ENCODE measurements around the gene HESX1. TPM values are rescaled to one million over a fixed set of nuclear protein-coding genes. Genes with fewer than 3 reads are reported as not detected.

Gene HESX1
- total RNA-seq (under 1 TPM; 0.17 to 0.33 TPM), polyA plus RNA-seq (under 1 TPM; 0.35 to 0.52 TPM)

DNA sequence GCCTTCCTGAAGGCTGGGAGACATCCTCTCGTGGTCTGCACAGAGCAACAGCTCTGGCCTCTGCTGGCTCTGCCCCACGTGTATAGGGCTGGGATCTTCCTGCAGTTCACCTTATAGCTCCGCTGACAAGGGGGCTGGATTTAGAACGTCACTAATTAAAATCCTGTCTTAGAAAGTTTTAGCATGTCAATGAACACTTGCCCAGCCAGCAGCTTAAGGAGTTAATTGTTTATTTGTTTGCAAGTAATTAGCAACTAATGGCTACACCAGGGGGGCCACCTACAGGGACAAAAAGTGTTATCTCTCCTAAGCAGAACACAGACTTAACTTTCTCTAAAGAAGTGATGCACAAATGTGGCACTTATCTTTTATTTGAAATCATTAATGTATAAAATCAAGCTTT lies at the start of gene HESX1:
TSS of gene HESX1 (minus strand) at position 84 of the 403 bp plus-strand sequence. CDS start at position 24, 60 bp downstream.
- H3K27me3 ChIP-seq (ENCODE audit: control insufficient read depth in 4 of 4, insufficient read depth in 4 of 4, low read length in 3 of 4): no peaks in the 10 kb centered on the region
- TF ChIP-seq TAF1 (conservative IDR thresholded peaks at IDR 0.05): no peak
- TF ChIP-seq EGR1 (IDR thresholded peaks at IDR 0.05; ENCODE audit: low read depth in 2 of 2): no peak
- TF ChIP-seq FOXA1 (IDR thresholded peaks at IDR 0.05): no peak
- TF ChIP-seq REST (IDR thresholded peaks at IDR 0.05): no peak
- no peak for TF ChIP-seq SP1 (IDR thresholded peaks at IDR 0.05)
- TF ChIP-seq, protein P1, sequence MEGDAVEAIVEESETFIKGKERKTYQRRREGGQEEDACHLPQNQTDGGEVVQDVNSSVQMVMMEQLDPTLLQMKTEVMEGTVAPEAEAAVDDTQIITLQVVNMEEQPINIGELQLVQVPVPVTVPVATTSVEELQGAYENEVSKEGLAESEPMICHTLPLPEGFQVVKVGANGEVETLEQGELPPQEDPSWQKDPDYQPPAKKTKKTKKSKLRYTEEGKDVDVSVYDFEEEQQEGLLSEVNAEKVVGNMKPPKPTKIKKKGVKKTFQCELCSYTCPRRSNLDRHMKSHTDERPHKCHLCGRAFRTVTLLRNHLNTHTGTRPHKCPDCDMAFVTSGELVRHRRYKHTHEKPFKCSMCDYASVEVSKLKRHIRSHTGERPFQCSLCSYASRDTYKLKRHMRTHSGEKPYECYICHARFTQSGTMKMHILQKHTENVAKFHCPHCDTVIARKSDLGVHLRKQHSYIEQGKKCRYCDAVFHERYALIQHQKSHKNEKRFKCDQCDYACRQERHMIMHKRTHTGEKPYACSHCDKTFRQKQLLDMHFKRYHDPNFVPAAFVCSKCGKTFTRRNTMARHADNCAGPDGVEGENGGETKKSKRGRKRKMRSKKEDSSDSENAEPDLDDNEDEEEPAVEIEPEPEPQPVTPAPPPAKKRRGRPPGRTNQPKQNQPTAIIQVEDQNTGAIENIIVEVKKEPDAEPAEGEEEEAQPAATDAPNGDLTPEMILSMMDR (IDR thresholded peaks at IDR 0.05; ENCODE audit: low read depth, low read length, missing input control): no peak
- no peak for TF ChIP-seq HNF4A (conservative IDR thresholded peaks at IDR 0.05)
- no peak for TF ChIP-seq RAD21 (IDR thresholded peaks at IDR 0.05)
- no peak for TF ChIP-seq HNF4G (IDR thresholded peaks at IDR 0.05)
- TF ChIP-seq GABPA (IDR thresholded peaks at IDR 0.05 in 1 of 2, conservative IDR thresholded peaks at IDR 0.05 in 1 of 2): no peak
- TF ChIP-seq, protein P2, sequence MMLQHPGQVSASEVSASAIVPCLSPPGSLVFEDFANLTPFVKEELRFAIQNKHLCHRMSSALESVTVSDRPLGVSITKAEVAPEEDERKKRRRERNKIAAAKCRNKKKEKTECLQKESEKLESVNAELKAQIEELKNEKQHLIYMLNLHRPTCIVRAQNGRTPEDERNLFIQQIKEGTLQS (IDR thresholded peaks at IDR 0.05): no peak
- no peak for TF ChIP-seq YY1 (IDR thresholded peaks at IDR 0.05)
- TF ChIP-seq, protein P3, sequence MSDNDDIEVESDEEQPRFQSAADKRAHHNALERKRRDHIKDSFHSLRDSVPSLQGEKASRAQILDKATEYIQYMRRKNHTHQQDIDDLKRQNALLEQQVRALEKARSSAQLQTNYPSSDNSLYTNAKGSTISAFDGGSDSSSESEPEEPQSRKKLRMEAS (IDR thresholded peaks at IDR 0.05): no peak
- no peak for TF ChIP-seq JUND (IDR thresholded peaks at IDR 0.05)
- no peak for TF ChIP-seq FOXA2 (IDR thresholded peaks at IDR 0.05)
- TF ChIP-seq NR2F2 (IDR thresholded peaks at IDR 0.05): no peak
- H3K4me3 ChIP-seq (ENCODE audit: low read depth in 1 of 3, low read length in 3 of 3): no peak within 1 kb of the TSS
- no peaks in the 10 kb centered on the region for H3K9me3 ChIP-seq (ENCODE audit: control insufficient read depth in 4 of 4, low read length in 3 of 4)
- H3K9ac ChIP-seq (ENCODE audit: low read depth in 1 of 2, low read length in 2 of 2): no peak within 1 kb of the TSS
- WGBS: 70% methylated on average over 4 of the region's 4 CpGs
- H3K36me3 ChIP-seq (ENCODE audit: control insufficient read depth in 4 of 4, insufficient read depth in 3 of 4, low read depth in 1 of 4, low read length in 3 of 4): no peaks in the 10 kb centered on the region
- H3K27ac ChIP-seq (ENCODE audit: low read depth in 1 of 2, low read length in 2 of 2): no peak within 1 kb of the TSS
- H3K4me1 ChIP-seq (ENCODE audit: control insufficient read depth in 4 of 4, insufficient read depth in 4 of 4, low read length in 3 of 4): no peaks in the 10 kb centered on the region
- DNase-seq (ENCODE audit: low spot score): no peak

DNA sequence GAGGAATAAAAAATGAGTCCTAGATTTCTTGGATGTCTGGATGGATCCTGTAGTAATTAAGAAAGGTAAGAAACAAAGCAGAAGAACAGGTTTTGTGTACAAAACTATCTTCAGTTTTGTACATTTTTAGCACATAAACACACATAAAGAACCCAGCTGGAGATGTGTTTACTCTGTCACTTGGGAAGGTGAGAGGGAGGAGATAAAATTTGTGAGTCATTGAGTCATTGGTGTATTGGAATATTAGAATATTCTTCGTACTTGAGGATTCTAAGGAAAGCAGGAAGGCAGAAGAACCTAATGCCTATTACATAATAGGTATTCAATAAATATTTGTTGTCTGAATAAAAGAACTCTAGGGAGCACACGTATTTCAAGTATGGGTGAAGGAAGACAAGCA lies 45.2 kb upstream of the HESX1 start:
- Histone ChIP-seq H3K9ac (ENCODE audit: low read depth in 1 of 2, low read length in 2 of 2) (no peak overlapping the region), H3K4me3 (ENCODE audit: low read depth in 1 of 3, low read length in 3 of 3) (no peak overlapping the region), H3K9me3 (ENCODE audit: control insufficient read depth in 4 of 4, low read length in 3 of 4) (no peaks in the 10 kb centered on the region), H3K36me3 (ENCODE audit: control insufficient read depth in 4 of 4, insufficient read depth in 3 of 4, low read depth in 1 of 4, low read length in 3 of 4) (peaks cover 5 to 51% (median 37%) of the 10 kb centered on the region in 4 donors), H3K27me3 (ENCODE audit: control insufficient read depth in 4 of 4, insufficient read depth in 4 of 4, low read length in 3 of 4) (no peaks in the 10 kb centered on the region), H3K27ac (ENCODE audit: low read depth in 1 of 2, low read length in 2 of 2) (no peak overlapping the region), H3K4me1 (ENCODE audit: control insufficient read depth in 4 of 4, insufficient read depth in 4 of 4, low read length in 3 of 4) (peaks cover 0 to 2% (median 0%) of the 10 kb centered on the region in 4 donors)
- WGBS: 94% methylated on average over 2 of the region's 2 CpGs
- no peak for DNase-seq (ENCODE audit: low spot score)
- no peak for TF ChIP-seq RXRA (IDR thresholded peaks at IDR 0.05)
- TF ChIP-seq YY1 (IDR thresholded peaks at IDR 0.05): no peak
- TF ChIP-seq, protein P1 (IDR thresholded peaks at IDR 0.05; ENCODE audit: low read depth, low read length, missing input control): no peak
- no peak for TF ChIP-seq HNF4A (conservative IDR thresholded peaks at IDR 0.05)
- no peak for TF ChIP-seq FOXA1 (IDR thresholded peaks at IDR 0.05)
- TF ChIP-seq REST (IDR thresholded peaks at IDR 0.05): no peak
- TF ChIP-seq SP1 (IDR thresholded peaks at IDR 0.05): no peak
- no peak for TF ChIP-seq JUND (IDR thresholded peaks at IDR 0.05)
- TF ChIP-seq GABPA (IDR thresholded peaks at IDR 0.05 in 1 of 2, conservative IDR thresholded peaks at IDR 0.05 in 1 of 2): no peak
- TF ChIP-seq NR2F2 (IDR thresholded peaks at IDR 0.05): no peak
- TF ChIP-seq TAF1 (conservative IDR thresholded peaks at IDR 0.05): no peak
- no peak for TF ChIP-seq RAD21 (IDR thresholded peaks at IDR 0.05)
- TF ChIP-seq HNF4G (IDR thresholded peaks at IDR 0.05): no peak
- TF ChIP-seq FOXA2 (IDR thresholded peaks at IDR 0.05): no peak
- TF ChIP-seq, protein P2 (IDR thresholded peaks at IDR 0.05): no peak
- no peak for TF ChIP-seq EGR1 (IDR thresholded peaks at IDR 0.05; ENCODE audit: low read depth in 2 of 2)

Data from liver (tissue), 9 donors.